DND-41 (cell line): ENCODE measurements around the gene C2CD3.

Experiments used
- CTCF ChIP-seq: IDR thresholded peaks from 2 replicates; pipeline ENCODE4 v1.5.1; 2012; ENCODE audit warnings: borderline replicate concordance, low read length, moderate library complexity, mild to moderate bottlenecking; ENCODE audit not compliant: poor library complexity, severe bottlenecking; ENCODE audit errors: extremely low read depth
- EZH2 ChIP-seq: IDR thresholded peaks from 3 replicates; pipeline ENCODE4 v1.6.1; 2012; ENCODE audit warnings: borderline replicate concordance, low read depth, mild to moderate bottlenecking, moderate library complexity, low read length, inconsistent platforms; ENCODE audit not compliant: severe bottlenecking

DNA sequence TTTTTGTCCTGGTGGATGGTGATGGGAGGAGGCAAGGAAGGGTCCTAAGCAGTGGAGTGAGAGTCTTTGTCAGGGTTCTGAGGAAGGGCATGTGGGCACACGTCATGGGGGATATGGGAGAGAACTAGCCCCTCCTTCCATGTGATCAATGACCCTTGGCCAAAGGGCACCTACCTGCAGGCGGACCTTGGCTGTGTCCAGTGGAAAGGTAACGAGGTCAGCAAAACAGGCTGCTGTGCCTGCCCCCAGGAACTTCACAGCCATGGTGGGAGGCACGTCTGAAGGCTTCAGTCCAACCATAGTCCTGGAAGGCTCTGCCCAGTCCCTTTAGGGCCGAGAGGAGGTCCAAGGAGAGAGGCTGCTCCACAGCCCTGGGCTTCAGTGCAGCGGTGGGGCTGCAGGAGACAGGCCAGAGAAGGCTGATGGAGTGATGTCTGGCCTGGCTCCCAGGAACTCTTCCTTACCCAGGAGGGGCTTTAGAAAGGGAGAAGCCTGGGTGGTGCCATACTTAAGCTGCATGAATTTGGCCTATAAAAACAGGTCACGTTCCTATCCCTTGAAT, 164.0 kb downstream of the C2CD3 start:
- TF ChIP-seq CTCF (no peak), EZH2 (no peak)
